H1 (cell line): ENCODE results near the gene LTBP1. TPM values are rescaled to one million over a fixed set of nuclear protein-coding genes. Genes with fewer than 3 reads are reported as not detected.

Experiments used
- CTCF ChIA-PET: fragments of 300-600 bp; sonication (Branson Sonifier 250); formaldehyde crosslinking; loops from one replicate; lab custom pipeline; 2021; ENCODE audit not compliant: partially characterized antibody; lab: Charles Lee
- POLR2A ChIA-PET: fragments of 300-600 bp; sonication (Branson Sonifier 250); formaldehyde crosslinking; loops from one replicate; lab custom pipeline; 2021; ENCODE audit warnings: inconsistent platforms; ENCODE audit not compliant: partially characterized antibody; lab: Charles Lee
- DNase-seq, 2 experiments: peaks; one replicate each; pipeline versions ENCODE4 v3.0.0 to v3.0.0-alpha.2; 2010 to 2022; ENCODE audit warnings: low spot score in 2 of 2, low read depth in 1 of 2, mixed read lengths in 1 of 2
- FAIRE-seq: peaks from 2 replicates; lab custom pipeline; 2011; peaks lifted over from hg19 to GRCh38; lab: Jason Lieb, UNC
- H2AFZ ChIP-seq: 2 replicates; pipeline ENCODE4 v1.8.1; 2012; ENCODE audit warnings: low read length, inconsistent platforms
- H2AK5ac ChIP-seq: 2 replicates; pipeline ENCODE4 v1.6.1; 2013; ENCODE audit warnings: low read depth, low read length
- H2BK120ac ChIP-seq: replicated peaks from 2 replicates; pipeline ENCODE3; 2013; ENCODE audit warnings: low read depth, low read length, inconsistent platforms
- H2BK12ac ChIP-seq: 2 replicates; pipeline ENCODE4 v1.6.1; 2013; ENCODE audit warnings: low read depth, low read length
- H2BK15ac ChIP-seq: 2 replicates; pipeline ENCODE4 v1.6.1; 2013; ENCODE audit warnings: low read length
- H2BK20ac ChIP-seq: 2 replicates; pipeline ENCODE4 v1.6.1; 2013; ENCODE audit warnings: low read length
- H2BK5ac ChIP-seq: 2 replicates; pipeline ENCODE4 v1.6.1; 2013; ENCODE audit warnings: low read depth, low read length
- H3K14ac ChIP-seq: 2 replicates; pipeline ENCODE4 v1.6.1; 2013; ENCODE audit warnings: inconsistent platforms; ENCODE audit not compliant: insufficient read length
- H3K18ac ChIP-seq: 2 replicates; pipeline ENCODE4 v1.6.1; 2013; ENCODE audit warnings: low read length; ENCODE audit errors: extremely low read depth
- H3K23ac ChIP-seq: 2 replicates; pipeline ENCODE4 v1.6.1; 2013; ENCODE audit warnings: inconsistent platforms; ENCODE audit not compliant: insufficient read length
- H3K23me2 ChIP-seq: 2 replicates; pipeline ENCODE4 v1.6.1; 2013; ENCODE audit warnings: low read depth, low read length
- H3K27ac ChIP-seq: 2 replicates; pipeline ENCODE4 v1.6.1; 2011; ENCODE audit warnings: low read depth, low read length, inconsistent platforms
- H3K27me3 ChIP-seq, 4 experiments: replicated peaks in 1 of 4; 1 replicate in 1 of 4; 2 replicates in 3 of 4; pipeline versions ENCODE4 v1.6.1 to v1.8.1; 2011 to 2013; ENCODE audit warnings: low read length in 3 of 4, mild to moderate bottlenecking in 3 of 4, inconsistent platforms in 2 of 4, mixed read lengths in 2 of 4, moderate library complexity in 1 of 4; ENCODE audit not compliant: control insufficient read depth in 3 of 4, insufficient read depth in 3 of 4; ENCODE audit errors: extremely low read depth in 1 of 4
- H3K36me3 ChIP-seq, 4 experiments: 2 replicates each; pipeline versions ENCODE4 v1.6.1 to v1.8.1; 2011 to 2013; ENCODE audit warnings: mild to moderate bottlenecking in 4 of 4, low read length in 3 of 4, moderate library complexity in 2 of 4, control low read depth in 1 of 4, inconsistent platforms in 1 of 4; ENCODE audit not compliant: insufficient read depth in 4 of 4, control insufficient read depth in 2 of 4
- H3K4ac ChIP-seq: replicated peaks from 2 replicates; pipeline ENCODE3; 2013; ENCODE audit warnings: low read length, low read depth, mixed read lengths, inconsistent platforms; ENCODE audit not compliant: insufficient read length
- H3K4me1 ChIP-seq, 4 experiments: replicated peaks in 1 of 4; 1 replicate in 1 of 4; 2 replicates in 3 of 4; pipeline versions ENCODE4 v1.6.1 to v1.8.1; 2011 to 2013; ENCODE audit warnings: low read length in 3 of 4, inconsistent platforms in 2 of 4, mixed read lengths in 1 of 4; ENCODE audit not compliant: insufficient read depth in 4 of 4, control insufficient read depth in 3 of 4
- H3K4me2 ChIP-seq, 2 experiments: 2 replicates each; pipeline versions ENCODE4 v1.6.1 to v1.8.1; 2011 to 2013; ENCODE audit warnings: low read depth in 2 of 2, low read length in 2 of 2, control low read depth in 1 of 2, inconsistent platforms in 1 of 2, mild to moderate bottlenecking in 1 of 2; ENCODE audit not compliant: insufficient read depth in 1 of 2
- H3K4me3 ChIP-seq, 4 experiments: fragments of 200-600, 300-600 bp in 1 of 4; sonication (generic), shearing (Covaris generic), sonication (Bioruptor Twin) in 1 of 4; 2 replicates each; pipeline versions ENCODE4 v1.5.1 to v1.8.1; 2011 to 2016; ENCODE audit warnings: low read length in 4 of 4, low read depth in 3 of 4, control low read depth in 2 of 4, inconsistent platforms in 2 of 4, mild to moderate bottlenecking in 2 of 4, mixed read lengths in 1 of 4, moderate library complexity in 1 of 4; ENCODE audit not compliant: insufficient read depth in 2 of 4; ENCODE audit errors: extremely low read depth in 1 of 4
- H3K56ac ChIP-seq: replicated peaks from 2 replicates; pipeline ENCODE3; 2013; ENCODE audit warnings: low read depth, mild to moderate bottlenecking, mixed read lengths, low read length, inconsistent platforms; ENCODE audit not compliant: insufficient read length
- H3K79me1 ChIP-seq: 2 replicates; pipeline ENCODE4 v1.6.1; 2013; ENCODE audit warnings: low read depth, low read length, control low read depth
- H3K79me2 ChIP-seq, 2 experiments: 2 replicates each; pipeline versions ENCODE4 v1.6.1 to v1.8.1; 2012 to 2013; ENCODE audit warnings: low read length in 2 of 2, mild to moderate bottlenecking in 2 of 2, inconsistent platforms in 1 of 2; ENCODE audit not compliant: insufficient read depth in 2 of 2, control insufficient read depth in 1 of 2
- H3K9ac ChIP-seq, 4 experiments: replicated peaks in 1 of 4; 1 replicate in 1 of 4; 2 replicates in 3 of 4; pipeline versions ENCODE4 v1.6.1 to v1.8.1; 2011 to 2013; ENCODE audit warnings: low read depth in 3 of 4, low read length in 3 of 4, control low read depth in 2 of 4, mild to moderate bottlenecking in 2 of 4, moderate library complexity in 2 of 4, inconsistent platforms in 1 of 4; ENCODE audit errors: extremely low read depth in 1 of 4
- H3K9me3 ChIP-seq, 2 experiments: 2 replicates each; pipeline versions ENCODE4 v1.6.1 to v1.8.1; 2012 to 2013; ENCODE audit warnings: mild to moderate bottlenecking in 2 of 2, moderate library complexity in 2 of 2, control low read depth in 1 of 2, inconsistent platforms in 1 of 2, low read depth in 1 of 2, low read length in 1 of 2, mixed read lengths in 1 of 2; ENCODE audit not compliant: insufficient read depth in 2 of 2
- H4K20me1 ChIP-seq, 2 experiments: replicated peaks in 1 of 2; 2 replicates each; pipeline versions ENCODE3 to v1.8.1; 2011 to 2013; ENCODE audit warnings: inconsistent platforms in 2 of 2, low read length in 2 of 2, mild to moderate bottlenecking in 1 of 2; ENCODE audit not compliant: insufficient read depth in 2 of 2, control insufficient read depth in 1 of 2
- H4K5ac ChIP-seq: 2 replicates; pipeline ENCODE4 v1.6.1; 2013; ENCODE audit warnings: low read length, low read depth, mixed read lengths, inconsistent platforms; ENCODE audit not compliant: insufficient read length
- H4K8ac ChIP-seq: 2 replicates; pipeline ENCODE4 v1.8.0; 2013; ENCODE audit warnings: mild to moderate bottlenecking, moderate library complexity, low read length, inconsistent platforms; ENCODE audit not compliant: insufficient read depth; ENCODE audit errors: extremely low read depth
- H4K91ac ChIP-seq: replicated peaks from 2 replicates; pipeline ENCODE3; 2013; ENCODE audit warnings: low read length, mixed read lengths, inconsistent platforms; ENCODE audit not compliant: insufficient read length
- BCL11A ChIP-seq, 2 experiments: IDR thresholded peaks; one replicate each; pipeline ENCODE4 v1.6.1; 2011; ENCODE audit warnings: low read depth in 2 of 2, low read length in 2 of 2, mild to moderate bottlenecking in 2 of 2
- CHD2 ChIP-seq: IDR thresholded peaks from 2 replicates; pipeline ENCODE4 v1.6.1; 2012; ENCODE audit warnings: low read length, improper control_type of control experiment
- EP300 ChIP-seq, 2 experiments: IDR thresholded peaks; 1 replicate in 1 of 2; 2 replicates in 1 of 2; pipeline ENCODE4 v1.6.1; 2011 to 2012; ENCODE audit warnings: low read depth in 2 of 2, low read length in 2 of 2, mild to moderate bottlenecking in 2 of 2, borderline replicate concordance in 1 of 2, inconsistent platforms in 1 of 2, moderate library complexity in 1 of 2
- EZH2 ChIP-seq: fragments of 200-600 bp; sonication (generic); IDR thresholded peaks from 2 replicates; pipeline ENCODE4 v1.7.1; 2012; ENCODE audit warnings: low read depth, mild to moderate bottlenecking, moderate library complexity, low read length, inconsistent platforms; ENCODE audit not compliant: severe bottlenecking
- GTF2F1 ChIP-seq: IDR thresholded peaks from 2 replicates; pipeline ENCODE4 v1.6.1; 2012; ENCODE audit warnings: low read depth, low read length, improper control_type of control experiment, borderline replicate concordance
- NANOG ChIP-seq: IDR thresholded peaks from 2 replicates; pipeline ENCODE4 v1.6.1; 2011; ENCODE audit warnings: low read length, low read depth, mild to moderate bottlenecking, inconsistent platforms; ENCODE audit not compliant: insufficient read depth, poor library complexity, severe bottlenecking
- NRF1 ChIP-seq: IDR thresholded peaks from 2 replicates; pipeline ENCODE4 v1.6.1; 2011; ENCODE audit warnings: mild to moderate bottlenecking, low read depth, low read length, improper control_type of control experiment
- RBBP5 ChIP-seq: IDR thresholded peaks from 2 replicates; pipeline ENCODE4 v1.7.1; 2012; ENCODE audit warnings: low read depth, mild to moderate bottlenecking, inconsistent platforms, low read length, moderate library complexity, borderline replicate concordance
- RFX5 ChIP-seq: IDR thresholded peaks from 2 replicates; pipeline ENCODE4 v1.6.1; 2011; ENCODE audit warnings: low read depth, low read length, improper control_type of control experiment, borderline replicate concordance
- SP1 ChIP-seq: IDR thresholded peaks from 2 replicates; pipeline ENCODE4 v1.6.1; 2011; ENCODE audit warnings: low read depth, low read length
- TEAD4 ChIP-seq: IDR thresholded peaks from 2 replicates; pipeline ENCODE4 v1.6.1; 2012; ENCODE audit warnings: low read depth, low read length, inconsistent platforms, mixed read lengths
- WGBS, 2 experiments: shearing (Covaris generic) in 1 of 2; methylation state at CpG; one replicate each; pipeline versions ENCODE4 v1.1.6 to v1.1.7; 2013 to 2015; ENCODE audit warnings: low lambda C conversion rate in 2 of 2, mixed read lengths in 2 of 2, inconsistent platforms in 1 of 2, low coverage in 1 of 2, missing lambda C conversion rate in 1 of 2; ENCODE audit not compliant: insufficient replicate concordance in 2 of 2, insufficient coverage in 1 of 2, insufficient read length in 1 of 2; ENCODE audit errors: extremely low coverage in 1 of 2, missing lambda C conversion rate in 1 of 2; 5-methylcytosine and 5-hydroxymethylcytosine counted together
- polyA plus RNA-seq, 7 experiments: library from polyadenylated mRNA; depleted of rRNA in 3 of 7; stranded (reverse) in 5 of 7; unstranded in 2 of 7; fragments of >200 nt in 5 of 7; fragments of 200-250 nt in 2 of 7; gene quantifications; 1 replicate in 5 of 7; 2 replicates in 1 of 7; 4 replicates in 1 of 7; pipeline versions ENCODE4 v1.2.1 to v1.2.3, GENCODE V29; 2011 to 2013; ENCODE audit warnings: missing spikeins in 2 of 7, mixed read lengths in 2 of 7
- total RNA-seq: library from RNA; stranded (reverse); fragmentation: NEBNext Ultra II Directional; extraction: Animal tissue kit (Norgen Biotek cat#: 25700); gene quantifications from 2 replicates; pipeline ENCODE4 v1.2.1, GENCODE V29; 2021
- TF ChIP-seq, protein P1 (sequence below), 3 experiments: IDR thresholded peaks; 1 replicate in 2 of 3; 2 replicates in 1 of 3; pipeline versions ENCODE4 v1.5.1 to v1.6.1; 2011; ENCODE audit warnings: low read length in 3 of 3, mild to moderate bottlenecking in 3 of 3, inconsistent platforms in 2 of 3, low read depth in 1 of 3, moderate library complexity in 1 of 3; ENCODE audit not compliant: insufficient read depth in 1 of 3; ENCODE audit errors: control extremely low read depth in 1 of 3

LTBP1 gene
- total and polyA plus RNA-seq, 2 of the 8 experiments (the other 6 are each of a cell fraction or from before 2014, with no cell fraction given): 15.4 to 24.7 TPM

DNA sequence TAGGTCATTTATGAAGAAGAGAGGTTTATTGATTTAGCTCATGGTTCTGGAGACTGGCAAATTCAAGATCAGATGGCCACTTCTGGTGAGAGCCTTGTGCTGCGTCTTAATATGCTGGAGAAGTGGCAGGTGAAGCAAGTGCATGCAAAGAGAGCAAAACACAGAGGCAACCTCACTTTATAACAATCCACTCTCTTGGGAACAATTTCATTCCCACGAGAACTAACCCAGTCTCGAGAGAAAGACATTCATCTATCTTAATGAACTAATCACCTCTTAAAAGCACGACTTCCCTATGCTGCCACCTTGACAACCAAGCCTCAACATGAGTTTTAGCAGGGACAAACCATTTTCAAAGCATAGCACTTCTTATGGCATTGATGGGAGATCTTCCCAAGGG is 343.2 kb downstream of the LTBP1 start:
- Histone ChIP-seq H3K56ac (no peak overlapping the region), H2AFZ (no peak overlapping the region), H3K4me1 (peaks cover 0 to 3% (median 0%) of the 10 kb centered on the region in 4 experiments; a peak in 2 of 7 replicates), H3K9ac (no peak overlapping the region), H2BK20ac (no peak overlapping the region), H3K79me2 (no peaks in the 10 kb centered on the region), H4K8ac (no peak overlapping the region), H2AK5ac (no peak overlapping the region), H4K91ac (no peak overlapping the region), H3K14ac (no peak overlapping the region), H3K9me3 (no peaks in the 10 kb centered on the region), H2BK12ac (no peak overlapping the region), H3K27me3 (no peaks in the 10 kb centered on the region), H3K23me2 (no peaks in the 10 kb centered on the region), H3K4me2 (no peak overlapping the region), H4K20me1 (no peaks in the 10 kb centered on the region), H2BK5ac (no peak overlapping the region), H3K23ac (no peak overlapping the region), H4K5ac (no peak overlapping the region), H2BK120ac (no peak overlapping the region), H3K27ac (no peak overlapping the region), H3K4me3 (no peak overlapping the region), H3K18ac (no peak overlapping the region), H3K4ac (no peak overlapping the region), H2BK15ac (no peak overlapping the region), H3K36me3 (no peaks in the 10 kb centered on the region), H3K79me1 (no peaks in the 10 kb centered on the region)
- 97% methylated on average over 4 of the region's 4 CpGs; no CpG with 5 or more reads in 1 of the 2 experiments for WGBS, 2 experiments
- DNase-seq (no peak), FAIRE-seq (no peak)
- POLR2A ChIA-PET: no interaction called here
- CTCF ChIA-PET: no interaction called here
- no peak for TF ChIP-seq BCL11A (IDR thresholded peaks at IDR 0.05; ENCODE audit: low read depth in 2 of 2, low read length in 2 of 2)
- no peak for TF ChIP-seq EZH2
- TF ChIP-seq NANOG: no peak
- no peak for TF ChIP-seq EP300 (IDR thresholded peaks at IDR 0.05; ENCODE audit: borderline replicate concordance in 1 of 2, low read depth in 2 of 2, low read length in 2 of 2)
- no peak for TF ChIP-seq RFX5
- TF ChIP-seq TEAD4: no peak
- TF ChIP-seq GTF2F1: no peak
- TF ChIP-seq CHD2: no peak
- TF ChIP-seq RBBP5: no peak
- no peak for TF ChIP-seq SP1
- TF ChIP-seq, protein P1, sequence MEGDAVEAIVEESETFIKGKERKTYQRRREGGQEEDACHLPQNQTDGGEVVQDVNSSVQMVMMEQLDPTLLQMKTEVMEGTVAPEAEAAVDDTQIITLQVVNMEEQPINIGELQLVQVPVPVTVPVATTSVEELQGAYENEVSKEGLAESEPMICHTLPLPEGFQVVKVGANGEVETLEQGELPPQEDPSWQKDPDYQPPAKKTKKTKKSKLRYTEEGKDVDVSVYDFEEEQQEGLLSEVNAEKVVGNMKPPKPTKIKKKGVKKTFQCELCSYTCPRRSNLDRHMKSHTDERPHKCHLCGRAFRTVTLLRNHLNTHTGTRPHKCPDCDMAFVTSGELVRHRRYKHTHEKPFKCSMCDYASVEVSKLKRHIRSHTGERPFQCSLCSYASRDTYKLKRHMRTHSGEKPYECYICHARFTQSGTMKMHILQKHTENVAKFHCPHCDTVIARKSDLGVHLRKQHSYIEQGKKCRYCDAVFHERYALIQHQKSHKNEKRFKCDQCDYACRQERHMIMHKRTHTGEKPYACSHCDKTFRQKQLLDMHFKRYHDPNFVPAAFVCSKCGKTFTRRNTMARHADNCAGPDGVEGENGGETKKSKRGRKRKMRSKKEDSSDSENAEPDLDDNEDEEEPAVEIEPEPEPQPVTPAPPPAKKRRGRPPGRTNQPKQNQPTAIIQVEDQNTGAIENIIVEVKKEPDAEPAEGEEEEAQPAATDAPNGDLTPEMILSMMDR (IDR thresholded peaks at IDR 0.05; ENCODE audit: control extremely low read depth in 1 of 3, insufficient read depth in 1 of 3, low read depth in 1 of 3, low read length in 3 of 3): no peak
- no peak for TF ChIP-seq NRF1
